Hepatocyte (in vitro differentiated cells): ENCODE measurements around the gene ANKRD31.

ENCODE experiments used
- EZH2 ChIP-seq: fragments of 200-600 bp; sonication (generic); IDR thresholded peaks from 2 replicates; pipeline ENCODE4 v1.6.1; 2016; ENCODE audit warnings: antibody characterized with exemption, mild to moderate bottlenecking, borderline replicate concordance
- EZH2phosphoT487 ChIP-seq: fragments of 200-600 bp; sonication (generic); IDR thresholded peaks from one replicate; pipeline ENCODE4 v1.6.1; 2018; ENCODE audit warnings: antibody characterized with exemption, mild to moderate bottlenecking, low read depth, moderate library complexity; ENCODE audit not compliant: unreplicated experiment, severe bottlenecking
- TF ChIP-seq, protein P1 (sequence below): fragments of 200-600 bp; sonication (generic); IDR thresholded peaks from 2 replicates; pipeline ENCODE4 v1.5.1; 2016; ENCODE audit warnings: antibody characterized with exemption, mild to moderate bottlenecking; ENCODE audit not compliant: poor library complexity

DNA sequence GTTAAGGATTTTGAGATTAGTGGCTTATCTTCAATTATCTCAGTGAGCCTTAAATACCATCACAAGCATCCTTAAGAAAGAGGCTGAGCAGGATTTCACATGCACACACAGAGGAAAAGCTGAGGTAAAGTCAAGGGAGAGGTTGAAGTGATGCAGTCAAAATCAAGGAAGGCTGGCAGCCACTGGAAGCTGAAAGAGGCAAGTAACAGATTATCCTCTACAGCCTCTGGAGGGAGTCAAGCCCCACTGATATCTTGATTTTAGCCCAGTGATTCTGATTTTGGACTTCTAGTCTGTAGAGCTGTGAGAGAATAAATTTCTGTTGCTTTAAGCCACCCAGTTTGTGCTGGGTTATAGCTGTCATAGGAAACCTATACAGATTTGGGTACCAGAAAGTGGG lies 80.1 kb downstream of the ANKRD31 start:
- TF ChIP-seq, protein P1, sequence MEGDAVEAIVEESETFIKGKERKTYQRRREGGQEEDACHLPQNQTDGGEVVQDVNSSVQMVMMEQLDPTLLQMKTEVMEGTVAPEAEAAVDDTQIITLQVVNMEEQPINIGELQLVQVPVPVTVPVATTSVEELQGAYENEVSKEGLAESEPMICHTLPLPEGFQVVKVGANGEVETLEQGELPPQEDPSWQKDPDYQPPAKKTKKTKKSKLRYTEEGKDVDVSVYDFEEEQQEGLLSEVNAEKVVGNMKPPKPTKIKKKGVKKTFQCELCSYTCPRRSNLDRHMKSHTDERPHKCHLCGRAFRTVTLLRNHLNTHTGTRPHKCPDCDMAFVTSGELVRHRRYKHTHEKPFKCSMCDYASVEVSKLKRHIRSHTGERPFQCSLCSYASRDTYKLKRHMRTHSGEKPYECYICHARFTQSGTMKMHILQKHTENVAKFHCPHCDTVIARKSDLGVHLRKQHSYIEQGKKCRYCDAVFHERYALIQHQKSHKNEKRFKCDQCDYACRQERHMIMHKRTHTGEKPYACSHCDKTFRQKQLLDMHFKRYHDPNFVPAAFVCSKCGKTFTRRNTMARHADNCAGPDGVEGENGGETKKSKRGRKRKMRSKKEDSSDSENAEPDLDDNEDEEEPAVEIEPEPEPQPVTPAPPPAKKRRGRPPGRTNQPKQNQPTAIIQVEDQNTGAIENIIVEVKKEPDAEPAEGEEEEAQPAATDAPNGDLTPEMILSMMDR: peak; percentile 9
- no peak for TF ChIP-seq EZH2phosphoT487
- TF ChIP-seq EZH2: no peak
